Activated T-cell treated with anti-CD3 and anti-CD28 coated beads, Interleukin-2, amount 50 U/mL, for 72 hours (primary cell): Measurements from ENCODE around the gene TMEM269. TPM values are rescaled to one million over a fixed set of nuclear protein-coding genes. Genes with fewer than 3 reads are reported as not detected.
A peak's percentile ranks its signal among the peaks of the same experiment; 100 is the strongest.
"Not testable (repeated sequence)": the region's sequence is repeated elsewhere in the genome, so short reads cannot be mapped to it uniquely, and the experiment has no call there.

Experiments
- ATAC-seq, 2 donors: fragments of 150-1000 bp; cut with Tn5 transposase; replicated peaks in 1 of 2; 2 replicates each; pipeline ENCODE4 v1.10.0; 2021; ENCODE audit warnings: moderate library complexity in 2 of 2, mild to moderate bottlenecking in 1 of 2
- DNase-seq, 2 donors: peaks; one replicate each; pipeline ENCODE4 v3.0.0; 2021 to 2022; ENCODE audit warnings: mixed read lengths in 1 of 2
- H3K27ac Mint-ChIP-seq: one replicate; pipeline ENCODE4 v1.8.0; 2022; ENCODE audit warnings: mild to moderate bottlenecking, moderate library complexity, mixed read lengths
- H3K27me3 Mint-ChIP-seq: one replicate; pipeline ENCODE4 v1.8.0; 2022; ENCODE audit warnings: low read depth, mixed read lengths
- H3K36me3 Mint-ChIP-seq, 2 donors: one replicate each; pipeline ENCODE4 v1.8.0; 2022; ENCODE audit warnings: mixed read lengths in 2 of 2, mild to moderate bottlenecking in 1 of 2; ENCODE audit not compliant: insufficient read depth in 2 of 2
- H3K4me1 Mint-ChIP-seq: one replicate; pipeline ENCODE4 v1.8.0; 2022; ENCODE audit warnings: low read depth, mixed read lengths
- H3K4me3 Mint-ChIP-seq, 2 donors: one replicate each; pipeline ENCODE4 v1.8.0; 2022; ENCODE audit warnings: mild to moderate bottlenecking in 2 of 2, mixed read lengths in 2 of 2, moderate library complexity in 2 of 2
- H3K9me3 Mint-ChIP-seq, 2 donors: one replicate each; pipeline ENCODE4 v1.8.0; 2022; ENCODE audit warnings: mixed read lengths in 2 of 2
- total RNA-seq, 2 donors: library from RNA; stranded (reverse); gene quantifications; one replicate each; pipeline ENCODE4 v1.2.3, GENCODE V29; 2022

Gene TMEM269
- total RNA-seq, 2 donors from 2014 or later, result 0.81 to 1.9 TPM

DNA sequence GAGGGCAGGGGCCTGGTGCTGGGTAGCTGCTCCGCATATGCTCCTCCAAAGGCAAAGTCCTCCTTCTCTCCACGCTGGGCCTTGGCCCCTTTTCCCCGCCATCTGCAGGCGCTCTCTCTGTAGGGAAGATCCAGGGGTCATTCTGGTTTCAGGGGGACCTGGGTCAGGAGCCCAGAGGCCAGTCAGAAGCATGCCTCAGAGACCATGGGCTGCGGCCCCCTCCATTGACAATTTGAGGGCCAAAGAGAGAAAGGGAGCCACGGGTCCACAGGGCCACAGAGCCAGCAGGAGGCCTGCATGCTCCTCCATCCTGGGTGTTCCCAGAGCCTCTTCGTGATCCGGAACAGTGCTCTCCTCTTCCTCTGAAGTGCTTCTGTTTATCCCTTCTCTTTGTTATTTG is 42.6 kb upstream of the TMEM269 start:
- no peak for ATAC-seq
- peaks cover 5% of the 10 kb centered on the region for H3K4me1 Mint-ChIP-seq
- DNase-seq, result no peak
- H3K27ac Mint-ChIP-seq, result no peak overlapping the region
- no peaks in the 10 kb centered on the region for H3K36me3 Mint-ChIP-seq
- H3K9me3 Mint-ChIP-seq, result no peaks in the 10 kb centered on the region
- no peaks in the 10 kb centered on the region for H3K27me3 Mint-ChIP-seq
- H3K4me3 Mint-ChIP-seq, result no peak overlapping the region

DNA sequence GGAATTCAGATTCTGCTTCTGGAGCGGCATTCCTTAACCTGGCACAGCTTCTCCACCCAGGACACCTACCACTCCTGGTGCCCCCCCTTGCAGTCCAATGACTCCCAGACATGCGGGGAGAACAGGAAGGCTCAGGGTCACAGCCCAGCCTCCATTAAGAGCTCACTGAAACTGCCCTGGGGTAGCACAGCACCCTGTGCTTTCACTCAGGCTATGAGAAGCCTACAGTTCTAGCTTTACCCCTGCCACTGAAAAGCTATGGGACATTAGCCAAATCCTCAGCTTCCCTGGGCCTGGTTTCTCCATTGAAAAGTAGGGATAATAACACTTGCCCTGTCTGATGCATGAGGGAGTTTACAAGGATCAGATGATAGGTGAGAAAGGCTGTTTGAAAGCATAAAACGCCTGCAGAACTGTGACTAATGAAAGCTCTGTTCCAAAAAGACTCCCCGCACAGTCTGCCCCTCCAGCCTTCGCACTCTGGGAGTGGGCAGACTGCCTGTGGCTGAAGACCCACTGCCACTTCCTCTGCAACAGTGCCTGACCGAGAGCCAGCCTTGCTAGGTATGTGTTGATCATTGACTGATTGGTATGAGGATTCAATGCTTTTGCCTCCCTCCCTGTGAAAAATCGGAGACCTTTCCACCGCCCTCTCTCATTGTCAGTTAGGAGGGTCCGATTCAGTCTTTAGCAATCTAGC is 42.0 kb upstream of the TMEM269 start:
- Mint-ChIP-seq H3K4me3 (no peak overlapping the region), H3K4me1 (no peaks in the 10 kb centered on the region), H3K9me3 (no peaks in the 10 kb centered on the region), H3K27me3 (no peaks in the 10 kb centered on the region), H3K36me3 (no peaks in the 10 kb centered on the region), H3K27ac (no peak overlapping the region)
- ATAC-seq, result no peak
- DNase-seq, result no peak

DNA sequence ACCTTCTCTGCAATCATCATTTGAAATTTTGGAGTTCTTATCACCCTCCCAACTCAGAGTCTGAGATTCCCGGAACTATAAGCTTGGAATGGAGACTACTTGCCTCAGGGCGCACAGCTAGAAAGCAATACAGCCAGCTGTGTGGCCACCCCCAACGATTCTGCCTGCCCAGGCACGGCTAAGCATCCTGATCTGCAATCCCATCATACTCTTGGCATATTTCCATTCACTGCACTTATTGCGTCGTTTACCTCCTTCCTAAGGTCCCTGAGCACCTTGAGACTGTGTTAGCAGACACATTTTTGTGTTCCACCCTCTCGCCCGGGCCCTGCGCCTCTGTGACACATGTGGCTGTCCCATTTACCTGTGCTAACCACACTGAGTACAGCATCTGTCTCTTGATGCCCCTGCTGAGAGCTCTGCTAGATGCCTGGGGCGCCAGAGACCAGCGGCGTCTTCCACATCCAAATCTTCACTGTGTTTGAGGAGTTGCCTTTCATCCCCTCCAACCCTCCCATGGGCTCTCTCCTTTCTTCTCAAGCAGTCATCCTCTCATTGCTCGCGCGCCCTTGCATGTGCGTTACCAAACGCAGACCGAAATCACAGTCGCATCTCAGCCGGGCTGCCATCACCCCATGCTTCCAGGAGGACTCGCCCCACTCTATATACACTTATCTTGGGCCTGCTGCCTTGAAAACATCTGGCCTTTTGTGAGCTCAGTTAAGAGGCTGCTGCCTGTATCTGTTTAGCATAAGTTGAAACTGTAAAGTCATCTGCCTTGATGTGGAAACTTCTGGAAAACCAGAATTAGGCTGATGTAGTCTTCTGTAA is 41.3 kb upstream of the TMEM269 start:
- DNase-seq (no peak), ATAC-seq (no peak)
- Mint-ChIP-seq H3K9me3 (no peaks in the 10 kb centered on the region), H3K27me3 (no peaks in the 10 kb centered on the region), H3K4me1 (no peaks in the 10 kb centered on the region), H3K36me3 (no peaks in the 10 kb centered on the region), H3K27ac (no peak overlapping the region), H3K4me3 (no peak overlapping the region)

DNA sequence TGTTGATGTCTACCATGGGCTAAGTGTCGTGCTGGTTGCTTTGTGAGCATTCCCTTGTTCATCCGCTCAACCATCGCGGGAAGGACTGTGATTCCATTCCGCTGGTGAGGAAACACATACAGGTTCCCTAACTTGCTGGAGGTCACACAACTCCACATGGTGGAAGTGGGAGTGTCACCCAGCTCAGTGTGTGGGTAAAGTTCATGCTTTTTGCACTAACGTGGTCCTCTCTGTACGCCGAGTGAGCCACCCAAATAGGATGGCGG is 40.7 kb upstream of the TMEM269 start:
- ATAC-seq, result no peak
- Mint-ChIP-seq H3K27ac (no peak overlapping the region), H3K4me3 (no peak overlapping the region), H3K4me1 (no peaks in the 10 kb centered on the region), H3K9me3 (no peaks in the 10 kb centered on the region), H3K36me3 (no peaks in the 10 kb centered on the region), H3K27me3 (no peaks in the 10 kb centered on the region)
- DNase-seq, result no peak

DNA sequence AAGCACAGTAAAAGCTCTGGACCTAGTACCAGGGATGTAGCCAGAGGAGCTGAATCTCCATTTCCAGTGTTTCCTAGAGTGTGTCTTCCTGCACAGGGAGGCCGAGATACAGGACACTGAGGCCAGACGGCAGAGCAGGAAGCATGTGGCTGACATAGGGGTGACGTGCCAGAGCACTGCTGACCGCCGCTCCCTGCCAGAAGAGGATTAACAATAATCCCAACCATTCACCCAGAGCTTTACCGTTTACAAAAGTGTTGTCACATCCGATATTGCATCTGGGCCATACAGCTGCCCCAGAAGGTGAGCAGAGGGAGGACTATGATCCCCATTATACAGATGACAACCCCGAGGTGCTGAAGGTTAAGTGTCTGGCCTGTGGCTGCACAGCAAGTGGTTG is 38.9 kb upstream of the TMEM269 start:
- H3K4me3 Mint-ChIP-seq, result no peak overlapping the region
- H3K36me3 Mint-ChIP-seq, result peaks cover 4 to 5% of the 10 kb centered on the region in 2 donors
- no peaks in the 10 kb centered on the region for H3K9me3 Mint-ChIP-seq
- no peak overlapping the region for H3K27ac Mint-ChIP-seq
- DNase-seq, result no peak
- no peaks in the 10 kb centered on the region for H3K4me1 Mint-ChIP-seq
- no peak for ATAC-seq
- no peaks in the 10 kb centered on the region for H3K27me3 Mint-ChIP-seq

DNA sequence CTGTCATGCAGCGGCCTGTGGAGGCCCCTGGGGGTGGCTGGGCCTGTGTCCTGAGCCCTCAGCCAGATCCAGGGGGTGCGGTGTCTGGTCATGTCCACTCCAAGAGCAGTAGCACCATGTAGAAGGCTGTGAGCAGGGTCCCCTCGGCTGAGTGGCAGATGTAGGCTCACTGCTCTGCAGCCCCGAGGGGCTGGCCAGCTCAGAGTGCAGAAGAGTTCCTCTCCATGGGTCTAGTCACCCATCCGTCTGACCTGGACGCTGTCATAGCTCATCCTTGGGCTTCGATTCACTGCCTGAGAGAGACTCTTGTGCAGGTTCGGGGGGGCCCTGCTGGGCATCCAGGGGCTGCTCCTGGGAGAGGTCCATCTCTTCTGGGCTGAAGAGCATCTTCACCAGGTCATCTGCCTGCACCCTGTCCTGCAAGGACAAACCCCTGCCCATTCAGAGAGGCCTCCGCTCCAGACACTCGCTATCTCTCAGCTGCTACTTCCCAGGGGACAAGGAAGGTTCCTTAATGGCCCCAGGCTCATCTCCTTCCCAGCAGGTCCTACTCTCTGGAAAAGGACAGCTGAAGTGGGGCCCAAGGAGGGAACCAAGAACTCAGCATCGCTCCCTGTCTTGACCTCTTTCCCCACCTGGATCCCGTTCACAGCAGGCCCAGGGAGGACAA is 38.2 kb upstream of the TMEM269 start:
- no peaks in the 10 kb centered on the region for H3K27me3 Mint-ChIP-seq
- ATAC-seq, result no peak
- DNase-seq, result no peak
- no peak overlapping the region for H3K27ac Mint-ChIP-seq
- peaks cover 5 to 6% of the 10 kb centered on the region in 2 donors for H3K36me3 Mint-ChIP-seq
- H3K4me3 Mint-ChIP-seq, result no peak overlapping the region
- no peaks in the 10 kb centered on the region for H3K9me3 Mint-ChIP-seq
- H3K4me1 Mint-ChIP-seq, result no peaks in the 10 kb centered on the region

DNA sequence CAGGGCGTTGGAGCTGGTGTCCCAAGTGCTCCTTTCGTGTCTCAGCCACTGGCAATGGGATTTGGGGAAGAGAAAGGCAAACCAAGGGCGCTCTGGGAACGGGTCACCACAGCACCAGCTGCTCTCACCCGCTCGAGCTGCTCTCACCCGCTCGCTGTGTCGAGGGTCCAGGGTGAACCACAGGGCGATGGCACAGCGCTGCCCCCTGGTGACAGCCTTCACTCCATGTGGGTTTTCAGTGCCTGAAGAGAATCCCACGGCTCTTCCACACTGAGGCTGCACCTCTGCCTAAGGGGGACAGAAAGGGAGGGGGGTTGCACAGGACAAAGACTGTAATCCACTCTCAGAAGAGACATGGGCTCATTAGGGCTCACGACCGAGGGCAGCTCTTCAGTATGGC is 37.7 kb upstream of the TMEM269 start:
- DNase-seq (peak; percentile 38 to 42), ATAC-seq (peak in 1 of 2 donors; percentile 36)
- Mint-ChIP-seq H3K4me1 (no peaks in the 10 kb centered on the region), H3K36me3 (peaks cover 9 to 10% of the 10 kb centered on the region in 2 donors), H3K27me3 (no peaks in the 10 kb centered on the region), H3K4me3 (no peak overlapping the region), H3K27ac (no peak overlapping the region), H3K9me3 (no peaks in the 10 kb centered on the region)

DNA sequence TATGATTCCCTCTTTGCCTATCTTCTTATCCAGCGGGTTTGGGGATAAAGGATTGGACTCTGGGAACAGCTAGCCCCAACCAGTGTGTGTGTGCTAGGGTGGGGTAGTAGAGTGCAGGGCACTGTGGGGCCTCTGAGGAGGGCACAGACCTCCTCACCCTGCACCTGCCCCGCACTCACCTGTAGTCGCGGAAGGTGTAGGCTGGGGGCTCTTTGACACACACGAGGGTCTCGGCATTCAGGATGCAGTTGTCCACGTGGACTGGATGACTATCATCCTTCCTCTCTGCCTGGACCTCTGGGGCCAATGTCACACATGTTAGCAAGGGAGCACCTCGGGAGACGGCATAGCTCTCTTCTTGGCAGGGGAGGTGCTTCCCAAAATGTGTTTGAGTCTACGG is 36.8 kb upstream of the TMEM269 start:
- peaks cover 10 to 11% of the 10 kb centered on the region in 2 donors for H3K36me3 Mint-ChIP-seq
- no peaks in the 10 kb centered on the region for H3K9me3 Mint-ChIP-seq
- no peak overlapping the region for H3K4me3 Mint-ChIP-seq
- ATAC-seq (no peak), DNase-seq (no peak)
- H3K27ac Mint-ChIP-seq, result no peak overlapping the region
- H3K27me3 Mint-ChIP-seq, result no peaks in the 10 kb centered on the region
- H3K4me1 Mint-ChIP-seq, result no peaks in the 10 kb centered on the region

DNA sequence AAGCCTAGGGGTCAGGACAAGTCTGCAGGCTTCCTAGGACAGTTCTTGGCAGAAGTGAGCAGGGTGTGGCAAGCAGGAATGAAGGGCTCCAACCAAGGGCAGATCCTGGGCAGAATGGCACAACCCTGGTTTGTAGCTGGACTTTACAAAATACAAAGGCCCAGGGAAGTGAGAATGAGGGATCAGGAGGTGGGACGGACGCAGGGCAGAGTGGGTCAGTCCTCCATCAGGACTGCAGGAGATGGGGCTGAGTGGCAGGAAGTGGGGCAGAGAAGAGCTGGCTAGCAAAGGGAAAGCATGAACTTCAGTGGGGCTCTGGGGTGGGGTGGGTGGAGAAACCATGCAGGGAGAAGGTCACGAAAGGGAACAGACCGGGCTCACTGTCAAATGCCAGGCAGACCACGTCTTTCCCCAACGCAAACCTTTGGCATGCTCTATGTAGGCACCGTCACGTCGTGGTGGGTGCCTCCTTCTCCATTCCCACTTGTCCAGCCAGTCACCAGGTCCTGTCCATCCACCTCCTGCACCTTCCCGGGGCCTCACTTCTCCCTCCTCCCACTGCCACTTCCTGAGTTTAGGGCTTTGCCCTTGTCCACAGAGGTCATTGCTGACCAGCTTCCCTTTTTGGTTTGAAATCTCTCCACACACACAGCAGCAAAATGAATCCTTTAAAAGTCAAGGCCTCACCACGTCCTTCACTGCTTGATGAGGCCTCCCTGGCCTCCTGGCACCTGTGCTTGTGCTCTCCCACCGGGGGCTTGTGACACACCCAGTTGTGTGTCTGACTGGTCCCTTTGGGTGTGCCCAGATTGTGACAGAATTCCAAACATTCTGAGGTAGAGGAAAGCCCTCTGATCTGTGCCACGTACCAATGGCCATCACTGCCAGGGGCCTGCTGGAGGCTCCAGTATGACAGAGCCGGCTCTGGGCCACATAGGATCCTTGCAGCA is 36.1 kb upstream of the TMEM269 start:
- no peaks in the 10 kb centered on the region for H3K4me1 Mint-ChIP-seq
- no peak overlapping the region for H3K27ac Mint-ChIP-seq
- no peak overlapping the region for H3K4me3 Mint-ChIP-seq
- DNase-seq (no peak), ATAC-seq (no peak)
- H3K27me3 Mint-ChIP-seq, result no peaks in the 10 kb centered on the region
- H3K36me3 Mint-ChIP-seq, result peaks cover 10 to 11% of the 10 kb centered on the region in 2 donors
- no peaks in the 10 kb centered on the region for H3K9me3 Mint-ChIP-seq

DNA sequence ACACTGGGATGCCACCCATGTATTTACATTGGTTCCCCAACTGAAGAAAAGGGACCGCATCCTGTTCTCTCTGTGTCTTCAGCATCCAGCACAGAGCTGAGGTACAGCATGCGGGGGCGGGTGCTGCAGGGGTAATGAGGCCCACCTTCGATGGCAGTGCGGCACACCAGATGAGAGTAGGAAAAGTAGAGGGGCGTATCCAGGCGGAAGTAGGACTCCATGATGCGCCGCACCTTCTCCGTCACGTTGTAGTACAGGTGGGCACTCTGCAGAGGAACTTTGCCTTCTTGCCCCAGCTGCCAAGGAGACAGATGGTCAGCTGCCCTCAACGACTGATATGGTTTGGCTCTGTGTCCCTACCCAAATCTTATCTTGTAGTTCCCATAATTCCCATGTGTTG is 34.8 kb upstream of the TMEM269 start:
- no peaks in the 10 kb centered on the region for H3K9me3 Mint-ChIP-seq
- ATAC-seq (no peak), DNase-seq (no peak)
- no peak overlapping the region for H3K27ac Mint-ChIP-seq
- peaks cover 10 to 17% of the 10 kb centered on the region in 2 donors for H3K36me3 Mint-ChIP-seq
- H3K4me3 Mint-ChIP-seq, result no peak overlapping the region
- H3K27me3 Mint-ChIP-seq, result no peaks in the 10 kb centered on the region
- H3K4me1 Mint-ChIP-seq, result no peaks in the 10 kb centered on the region

DNA sequence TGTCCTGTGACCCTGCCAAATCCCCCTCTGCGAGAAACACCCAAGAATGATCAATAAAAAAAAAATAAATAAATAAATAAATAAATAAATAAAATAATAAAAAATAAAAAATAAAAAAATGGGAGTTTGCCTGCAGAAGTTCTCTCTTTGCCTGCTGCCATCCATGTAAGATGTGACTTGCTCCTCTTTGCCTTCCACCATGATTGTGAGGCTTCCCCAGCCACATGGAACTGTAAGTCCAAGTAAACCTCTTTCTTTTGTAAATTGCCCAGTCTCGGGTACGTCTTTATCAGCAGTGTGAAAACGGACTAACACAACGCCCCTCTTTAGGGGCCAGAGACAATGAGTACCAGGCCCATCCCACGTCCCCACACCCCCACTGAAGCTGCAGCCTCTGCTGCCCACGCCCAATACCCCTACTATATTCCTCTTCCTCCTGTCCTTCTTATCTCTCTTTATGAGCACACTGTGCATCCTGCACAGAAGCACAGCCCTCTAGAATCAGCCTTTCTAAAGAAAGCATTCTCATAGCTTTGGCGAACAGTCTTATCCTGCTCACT is 33.2 kb upstream of the TMEM269 start:
- peaks cover 10 to 24% of the 10 kb centered on the region in 2 donors for H3K36me3 Mint-ChIP-seq
- not testable (repeated sequence) for H3K4me1 Mint-ChIP-seq, H3K27ac Mint-ChIP-seq, H3K4me3 Mint-ChIP-seq, H3K9me3 Mint-ChIP-seq, ATAC-seq, DNase-seq, H3K27me3 Mint-ChIP-seq

DNA sequence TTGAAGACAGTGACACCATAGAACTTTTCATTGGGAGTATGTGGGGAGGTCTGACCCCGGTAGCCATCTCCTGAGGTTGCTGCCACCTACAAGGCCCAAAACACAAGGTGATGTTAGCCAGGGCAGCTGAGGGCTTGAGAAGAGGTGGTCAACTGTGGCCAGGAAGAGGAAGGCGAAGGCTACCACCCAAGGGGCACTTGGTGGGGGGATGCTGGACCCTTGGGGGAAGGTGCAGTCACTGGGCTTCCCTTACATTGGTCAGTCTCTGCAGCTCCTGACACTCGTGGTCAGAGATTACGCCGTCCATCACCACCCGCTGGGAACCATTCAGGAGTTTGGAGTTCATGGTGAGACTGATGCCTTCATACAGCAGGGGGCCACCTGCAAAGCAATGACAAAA is 32.5 kb upstream of the TMEM269 start:
- no peaks in the 10 kb centered on the region for H3K9me3 Mint-ChIP-seq
- peaks cover 13 to 28% of the 10 kb centered on the region in 2 donors for H3K36me3 Mint-ChIP-seq
- H3K4me3 Mint-ChIP-seq, result no peak overlapping the region
- DNase-seq (no peak), ATAC-seq (no peak)
- no peak overlapping the region for H3K27ac Mint-ChIP-seq
- no peaks in the 10 kb centered on the region for H3K27me3 Mint-ChIP-seq
- peaks cover 7% of the 10 kb centered on the region for H3K4me1 Mint-ChIP-seq
